GM12875 (cell line): ENCODE results near the gene SLC45A1.

ENCODE experiments used
- H3K4me3 ChIP-seq: one replicate; pipeline ENCODE4 v1.5.1; 2011; ENCODE audit warnings: low read depth, low read length, control low read depth
- CTCF ChIP-seq: IDR thresholded peaks from 2 replicates; pipeline ENCODE4 v1.5.1; 2011; ENCODE audit warnings: low read depth, mild to moderate bottlenecking, control low read depth, inconsistent platforms, low read length, moderate library complexity, borderline replicate concordance; ENCODE audit not compliant: insufficient read depth

The SLC45A1 gene

GRCh38 chr1:8283058-8283884, 34.6 kb upstream of the SLC45A1 start:
- TF ChIP-seq CTCF, result no peak

GRCh38 chr1:8284127-8284526, 33.8 kb upstream of the SLC45A1 start:
- no peak for TF ChIP-seq CTCF
- no peak overlapping the region for H3K4me3 ChIP-seq

More at GRCh38 chr1:8283058-8283884, 34.6 kb upstream of the SLC45A1 start:
- H3K4me3 ChIP-seq, result no peak overlapping the region

GRCh38 chr1:8285103-8285502, 32.8 kb upstream of the SLC45A1 start:
- H3K4me3 ChIP-seq, result no peak overlapping the region
- TF ChIP-seq CTCF, result no peak

GRCh38 chr1:8285965-8286364, 31.9 kb upstream of the SLC45A1 start:
- no peak overlapping the region for H3K4me3 ChIP-seq

GRCh38 chr1:8293118-8293517, 24.8 kb upstream of the SLC45A1 start:
- TF ChIP-seq CTCF, result no peak
- no peak overlapping the region for H3K4me3 ChIP-seq

More at GRCh38 chr1:8285965-8286364, 31.9 kb upstream of the SLC45A1 start:
- no peak for TF ChIP-seq CTCF

- H3K4me3 ChIP-seq, result no peak overlapping the region
- TF ChIP-seq CTCF, result no peak
Measured at GRCh38 chr1:8293641-8294169, 24.2 kb upstream of the SLC45A1 start.

- no peak for TF ChIP-seq CTCF
- no peak overlapping the region for H3K4me3 ChIP-seq
Measured at GRCh38 chr1:8294170-8294697, 23.7 kb upstream of the SLC45A1 start.
